ENCODE results near the gene LRRC39.

Gene LRRC39

DNA sequence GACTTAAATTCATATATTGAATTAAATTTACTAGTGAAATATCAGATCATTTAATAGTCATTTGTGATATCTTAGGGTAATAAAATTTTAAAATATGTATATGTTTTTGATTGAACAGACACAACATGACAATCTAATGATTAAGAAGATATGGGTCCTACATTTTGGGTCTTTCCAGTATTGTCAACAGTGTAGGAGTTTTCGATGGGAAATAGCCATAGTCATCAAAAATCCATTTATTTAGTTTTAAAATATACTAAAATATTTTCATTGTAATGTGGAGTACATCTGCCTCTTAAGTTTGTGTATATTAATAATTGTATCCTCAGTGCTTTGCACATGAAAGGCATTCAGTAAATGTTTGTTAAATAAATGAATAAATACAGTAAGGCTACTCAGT, 31.1 kb downstream of the LRRC39 start:
- DNase-seq = no peak

GRCh38 chr1:100145116-100145515, 32.9 kb downstream of the LRRC39 start:
- no peak for DNase-seq

DNA sequence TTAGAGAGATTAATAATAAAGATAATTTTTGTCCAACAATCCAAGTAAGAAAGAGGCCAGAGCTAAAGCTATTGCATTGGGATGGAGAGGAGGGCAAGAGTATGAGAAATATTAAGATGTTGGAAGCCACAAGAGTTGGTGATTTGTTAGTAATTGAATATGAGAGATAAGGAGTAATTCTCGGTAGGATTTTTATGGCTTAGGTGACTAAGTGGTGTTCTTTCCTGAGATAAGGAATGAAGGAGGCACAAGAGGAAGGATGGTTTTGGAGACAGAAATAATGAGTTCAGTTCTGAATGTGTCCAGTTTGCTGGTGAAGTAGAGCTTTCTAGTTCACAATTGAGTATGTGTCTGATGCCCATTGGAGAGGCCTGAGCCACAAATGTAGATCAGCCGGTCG, 35.7 kb downstream of the LRRC39 start:
- DNase-seq = no peak

GRCh38 chr1:100141192-100141591, 36.9 kb downstream of the LRRC39 start:
- no peak for DNase-seq

DNA sequence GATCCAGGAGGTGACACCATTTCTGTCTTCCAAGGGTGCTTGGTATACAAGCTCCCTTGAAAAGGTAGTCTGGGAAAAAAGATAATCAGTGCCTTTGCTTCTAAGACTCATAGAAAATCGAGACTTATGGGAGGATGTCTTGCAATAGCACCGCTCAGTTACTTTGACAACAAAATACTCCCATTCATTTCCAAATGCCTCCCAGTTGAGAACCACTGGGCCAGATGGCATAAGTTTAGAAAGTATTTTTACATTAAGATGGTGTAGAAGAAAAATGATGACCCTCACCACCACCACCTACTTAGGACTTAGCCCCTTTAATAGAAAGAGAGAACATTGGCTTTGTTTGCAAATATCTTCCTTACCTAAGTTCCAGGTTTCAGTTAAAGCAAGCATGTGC, 40.5 kb downstream of the LRRC39 start:
- DNase-seq = no peak

DNA sequence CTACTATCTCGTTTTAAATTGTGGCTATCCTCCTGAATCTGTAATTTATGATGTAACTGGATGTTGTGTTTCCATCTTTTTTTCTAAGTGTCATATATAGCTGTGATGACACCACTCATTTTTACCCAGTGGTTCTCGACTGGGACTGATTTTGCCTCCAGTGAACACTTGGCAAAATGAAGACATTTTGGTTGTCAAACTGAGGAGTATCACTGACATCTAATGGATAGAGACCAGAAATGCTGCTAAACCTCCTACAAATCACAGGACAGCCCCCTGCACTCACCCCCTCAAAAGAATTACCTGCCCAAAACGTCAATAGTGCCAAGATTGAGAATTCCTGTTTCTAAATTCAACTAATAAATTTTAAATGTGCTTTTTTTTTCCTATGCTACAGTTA, 43.2 kb downstream of the LRRC39 start:
- DNase-seq = peak; percentile 5

DNA sequence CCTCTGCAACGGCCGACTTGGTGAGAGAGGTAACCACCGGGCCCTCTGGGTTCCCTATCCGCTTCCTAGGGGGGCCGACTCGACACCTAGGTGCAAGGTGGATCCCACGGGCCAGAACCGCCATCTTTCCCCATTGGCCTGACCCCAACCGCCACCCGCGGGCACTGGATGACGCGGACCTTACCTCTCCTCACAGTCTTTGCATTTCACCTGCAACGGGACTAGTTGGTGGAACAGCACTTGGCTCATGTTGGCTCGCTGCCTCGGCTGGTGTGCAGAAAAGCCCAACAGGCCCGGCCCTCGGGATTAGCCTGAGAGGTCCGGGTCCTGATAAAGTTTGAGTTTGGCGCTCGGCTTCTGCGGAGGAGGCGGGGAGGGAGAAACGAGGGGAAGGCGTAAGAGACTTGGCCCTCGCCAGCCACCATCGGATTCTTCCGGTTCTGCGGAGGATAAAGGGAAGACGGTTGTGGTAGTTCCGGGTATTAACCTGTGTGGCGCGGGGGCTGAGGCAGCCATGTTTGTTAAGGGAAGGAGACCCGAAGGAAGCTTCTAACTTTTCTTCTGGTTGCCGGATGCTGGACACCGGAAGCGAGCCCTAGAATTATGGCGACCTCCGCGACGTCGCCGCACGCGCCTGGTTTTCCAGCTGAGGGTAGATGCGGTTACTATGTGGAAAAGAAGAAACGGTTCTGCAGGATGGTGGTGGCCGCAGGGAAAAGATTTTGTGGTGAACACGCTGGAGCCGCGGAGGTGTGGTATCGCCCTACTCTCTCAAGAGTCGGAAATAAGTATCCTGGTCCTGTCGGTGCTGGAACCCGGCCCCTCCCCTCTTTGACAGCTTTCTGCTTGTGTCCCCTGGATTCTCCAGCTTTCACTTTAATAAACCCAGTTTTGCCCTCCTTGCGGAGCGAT, 45.2 kb downstream of the LRRC39 start, which contains the start of the genes SASS6 and TRMT13:
Gene SASS6 (minus strand): TSS at position 365 of the 912 bp plus-strand sequence. CDS start 116 bp downstream, at position 249.
Gene TRMT13 (plus strand): TSS at position 598 of the 912 bp plus-strand sequence. CDS start 6 bp downstream, at position 604.
- peak; percentile 99 for DNase-seq

GRCh38 chr1:100131623-100132022, 46.4 kb downstream of the LRRC39 start:
- no peak for DNase-seq

DNA sequence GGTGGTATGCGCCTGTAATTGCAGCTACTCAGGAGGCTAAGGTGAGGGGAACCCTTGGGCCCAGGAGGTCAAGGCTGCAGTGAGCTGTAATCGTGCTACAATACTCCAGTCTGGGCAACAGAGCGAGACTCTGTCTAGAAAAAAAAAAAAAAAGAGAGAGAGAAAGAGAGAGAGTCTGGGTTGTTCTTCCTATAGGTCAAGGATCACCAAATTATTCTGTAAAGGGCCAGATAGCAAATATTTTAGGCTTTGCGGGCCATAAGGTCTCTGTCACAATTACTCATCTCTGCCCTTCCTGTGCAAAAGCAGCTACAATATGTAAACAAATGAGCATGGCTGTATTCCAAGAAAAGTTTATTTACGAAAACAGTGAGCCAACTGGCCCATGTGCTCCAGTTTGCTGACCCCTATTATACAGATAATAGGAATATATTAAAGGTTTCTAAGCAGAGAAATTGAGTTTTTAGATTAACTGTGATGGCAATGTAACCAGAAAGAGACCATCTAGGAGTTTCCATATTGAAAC, 47.4 kb downstream of the LRRC39 start:
- DNase-seq = peak; percentile 2

DNA sequence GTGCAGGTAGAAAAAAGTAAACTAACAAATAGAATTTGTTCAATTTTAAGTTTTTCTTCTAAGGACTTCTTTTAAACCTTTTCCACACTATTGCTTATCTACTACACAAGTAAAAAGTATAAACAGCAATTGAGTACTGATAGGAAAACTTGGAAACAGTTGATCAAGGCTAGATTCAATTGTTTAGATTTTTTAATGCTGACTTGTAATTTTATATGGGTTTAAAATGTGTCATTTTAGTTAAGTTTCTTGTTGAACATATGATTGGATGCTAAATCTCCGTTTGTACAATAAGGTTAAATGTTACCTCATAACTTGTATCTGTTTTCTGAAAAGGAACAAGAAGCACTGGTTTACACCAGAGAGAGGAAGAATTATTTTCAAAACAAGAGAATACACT, 50.8 kb downstream of the LRRC39 start:
- no peak for DNase-seq

DNA sequence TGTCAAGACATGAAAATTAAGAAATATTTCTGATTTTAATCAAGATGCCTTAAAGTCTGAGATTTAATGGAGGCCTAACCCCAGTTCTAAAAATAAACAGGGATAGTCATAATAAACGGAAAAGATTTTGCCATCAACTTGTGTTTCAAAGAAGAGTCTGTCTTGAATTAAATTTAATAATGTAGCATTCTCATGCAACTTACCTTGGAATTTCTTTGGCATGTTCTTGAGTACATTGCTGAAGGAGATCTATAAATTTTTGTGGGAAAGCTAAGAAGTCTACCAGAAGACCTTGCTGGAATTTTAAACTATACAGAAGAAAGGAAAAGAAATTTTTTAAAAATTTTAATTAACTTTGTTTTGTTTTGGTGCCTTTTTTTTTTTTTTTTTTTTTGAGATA, 55.9 kb downstream of the LRRC39 start:
- DNase-seq = no peak

GRCh38 chr1:100115524-100115923, 62.5 kb downstream of the LRRC39 start:
- DNase-seq = no peak

GRCh38 chr1:100109554-100110066, 68.4 kb downstream of the LRRC39 start:
- no peak for DNase-seq

DNA sequence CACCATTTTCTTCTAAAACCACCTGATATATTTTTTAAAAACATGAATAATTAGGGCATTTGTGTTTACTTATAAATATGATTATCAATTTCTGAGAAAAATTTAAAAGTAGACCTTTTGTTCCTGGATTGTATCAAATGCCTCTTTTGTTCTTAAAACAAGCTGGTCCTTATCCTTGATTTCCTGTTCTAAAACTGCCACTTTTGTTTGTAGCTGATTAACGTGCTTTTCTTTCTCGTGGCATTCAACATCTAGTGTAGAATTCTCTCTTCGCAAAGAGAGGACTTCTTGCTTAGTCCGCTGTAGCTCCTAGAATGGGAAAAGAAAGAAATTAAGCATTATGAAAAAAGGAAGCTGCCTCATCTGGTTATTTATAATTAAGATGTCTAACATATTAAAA, 70.4 kb downstream of the LRRC39 start:
- DNase-seq = no peak

DNA sequence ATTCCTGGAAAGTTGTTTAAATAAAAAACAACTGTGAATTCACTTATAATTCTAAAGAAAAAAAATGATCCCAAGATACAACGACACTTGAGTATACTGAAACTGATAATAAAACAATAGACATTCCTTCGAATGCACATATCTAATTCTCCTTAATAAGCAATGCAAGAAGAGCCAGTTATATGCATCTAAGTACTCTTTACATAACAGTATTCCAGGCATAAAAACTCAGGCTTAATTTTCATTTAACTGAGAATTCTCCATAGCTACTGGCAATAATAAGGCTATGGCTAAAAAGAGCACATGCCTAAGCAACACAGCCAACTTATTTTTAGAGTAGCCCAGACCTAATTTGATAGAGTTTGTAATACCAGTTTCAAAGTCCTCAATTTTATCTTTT, 76.5 kb downstream of the LRRC39 start:
- no peak for DNase-seq

DNA sequence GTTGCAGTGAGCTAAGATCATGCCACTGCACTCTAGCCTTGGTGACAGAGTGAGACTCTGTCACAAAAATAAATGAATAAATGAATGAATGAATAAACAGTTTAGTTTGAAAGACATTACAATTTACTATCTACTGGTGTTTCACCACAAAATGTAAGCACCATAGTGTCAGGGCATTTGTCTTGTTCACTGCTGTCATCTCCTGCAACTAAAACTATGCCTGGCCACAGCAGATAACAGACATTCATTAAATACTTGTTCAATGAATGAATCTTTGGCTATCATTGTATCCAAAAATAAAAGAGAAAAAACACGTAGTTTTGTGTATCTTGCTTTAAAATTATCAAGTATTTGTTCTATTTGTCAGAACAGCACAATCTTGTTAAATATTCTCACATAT, 77.9 kb downstream of the LRRC39 start:
- DNase-seq = peak; percentile 73

All from fibroblast of skin of back (primary cell).